Breast epithelium (tissue), 3 donors: Measurements from ENCODE around the gene EIF2S3B.

Experiments used
- CTCF ChIP-seq, 3 donors: fragments of 450-650 bp; IDR thresholded peaks; one replicate each; pipeline ENCODE4 v1.5.1; 2016 to 2017; ENCODE audit warnings: antibody characterized with exemption in 3 of 3, mild to moderate bottlenecking in 3 of 3, moderate library complexity in 3 of 3
- POLR2A ChIP-seq: fragments of 450-650 bp; IDR thresholded peaks from one replicate; pipeline ENCODE4 v1.6.1; 2016; ENCODE audit warnings: antibody characterized with exemption, mild to moderate bottlenecking, moderate library complexity

GRCh38 chr12:10498042-10498441 is 7.6 kb upstream of the EIF2S3B start:
- TF ChIP-seq CTCF (IDR thresholded peaks at IDR 0.05) (no peak), POLR2A (no peak)
